Activated gamma-delta T cell treated with Interleukin-2 at 50 U/mL for 16 hours (primary cell): Measurements from ENCODE around the gene ZNF319.

Experiments used
- DNase-seq: peaks from one replicate; pipeline ENCODE4 v3.0.0-alpha.2; 2020

Gene ZNF319

DNA sequence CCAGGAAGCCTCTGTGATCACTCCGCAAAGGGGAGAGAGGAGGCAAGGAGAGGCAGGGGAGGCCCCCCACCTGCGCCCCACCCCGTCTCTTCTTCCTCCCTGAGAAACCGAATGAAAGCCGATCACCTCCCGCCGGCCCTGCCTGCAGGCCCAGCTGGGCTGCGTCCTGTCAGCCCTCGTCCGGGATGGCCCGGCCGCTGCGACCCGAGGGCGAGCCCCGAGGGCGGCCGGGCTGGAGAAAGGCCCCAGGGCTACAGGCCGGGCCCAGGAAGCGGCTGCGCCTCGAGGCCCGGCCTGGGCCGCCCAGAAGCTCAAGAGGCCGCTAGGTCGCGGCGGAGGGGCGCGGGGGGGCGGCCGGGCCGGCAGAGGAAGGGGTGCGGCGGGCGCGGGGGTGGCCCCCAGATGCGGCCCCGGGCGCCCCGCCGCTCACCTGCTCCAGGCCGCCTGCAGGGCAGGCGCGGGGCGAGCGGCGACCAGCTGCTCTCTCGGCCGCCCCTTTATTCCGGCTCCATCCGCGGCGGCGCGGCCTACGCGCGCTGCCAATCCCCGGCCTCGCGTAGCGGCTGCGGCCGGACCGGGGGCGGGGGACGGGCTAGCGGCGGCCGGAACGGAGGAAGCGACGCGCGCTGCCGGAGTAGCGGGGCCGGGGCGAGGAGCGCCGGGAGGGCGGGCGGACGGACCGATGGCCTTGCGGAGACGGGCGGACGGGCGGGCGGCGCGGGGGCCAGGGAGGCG, at the start of gene ZNF319:
Gene ZNF319 (minus strand): TSS at position 702 of the 735 bp plus-strand sequence. CDS start 2,407 bp downstream, outside the sequence.
- peak; percentile 19 for DNase-seq

DNA sequence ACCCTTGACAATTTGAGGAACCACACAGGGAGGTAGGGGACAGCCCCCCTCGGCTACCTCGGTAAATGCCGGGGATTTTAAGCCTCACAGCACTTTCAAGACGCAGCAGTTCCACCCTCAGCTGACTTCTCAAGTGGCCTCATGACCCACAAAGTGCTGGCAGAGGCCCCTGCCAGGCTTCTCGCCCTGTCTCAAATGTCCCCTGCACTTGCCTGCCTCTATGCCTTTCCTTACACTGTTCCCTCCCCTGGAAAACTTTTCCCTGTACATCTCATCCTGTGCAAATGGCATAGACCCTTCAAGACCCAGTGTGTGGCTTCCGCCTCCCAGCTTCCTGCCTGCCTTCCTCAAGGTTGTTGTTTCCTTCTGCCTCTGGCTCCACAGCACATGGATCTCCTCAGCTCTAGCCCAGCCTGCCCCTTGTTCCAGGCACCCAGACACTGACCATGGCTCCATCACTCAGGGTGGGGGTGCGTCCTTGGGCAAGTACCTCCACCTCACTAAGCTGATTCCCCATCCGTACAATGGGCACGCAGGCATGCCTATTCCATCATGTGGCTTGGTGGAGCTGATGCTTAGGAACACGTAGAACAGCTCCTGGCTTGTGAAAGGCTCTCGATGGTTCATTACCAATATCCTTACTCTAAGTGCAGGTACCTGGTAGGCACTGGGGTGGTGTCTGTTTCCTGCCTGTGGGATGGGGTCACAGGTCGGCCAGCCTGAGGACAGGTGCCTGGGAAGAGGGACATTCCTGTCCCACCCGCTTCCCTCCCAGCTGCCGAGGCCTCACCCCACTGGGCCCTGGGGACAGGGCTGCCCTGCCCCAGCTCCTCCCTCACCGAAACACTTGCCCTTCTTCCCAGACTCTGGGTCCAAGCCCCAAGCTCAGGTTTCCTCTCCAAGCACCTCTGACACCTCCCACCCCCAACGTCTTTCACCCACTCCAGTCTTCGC, 49.0 kb upstream of the ZNF319 start:
- no peak for DNase-seq

DNA sequence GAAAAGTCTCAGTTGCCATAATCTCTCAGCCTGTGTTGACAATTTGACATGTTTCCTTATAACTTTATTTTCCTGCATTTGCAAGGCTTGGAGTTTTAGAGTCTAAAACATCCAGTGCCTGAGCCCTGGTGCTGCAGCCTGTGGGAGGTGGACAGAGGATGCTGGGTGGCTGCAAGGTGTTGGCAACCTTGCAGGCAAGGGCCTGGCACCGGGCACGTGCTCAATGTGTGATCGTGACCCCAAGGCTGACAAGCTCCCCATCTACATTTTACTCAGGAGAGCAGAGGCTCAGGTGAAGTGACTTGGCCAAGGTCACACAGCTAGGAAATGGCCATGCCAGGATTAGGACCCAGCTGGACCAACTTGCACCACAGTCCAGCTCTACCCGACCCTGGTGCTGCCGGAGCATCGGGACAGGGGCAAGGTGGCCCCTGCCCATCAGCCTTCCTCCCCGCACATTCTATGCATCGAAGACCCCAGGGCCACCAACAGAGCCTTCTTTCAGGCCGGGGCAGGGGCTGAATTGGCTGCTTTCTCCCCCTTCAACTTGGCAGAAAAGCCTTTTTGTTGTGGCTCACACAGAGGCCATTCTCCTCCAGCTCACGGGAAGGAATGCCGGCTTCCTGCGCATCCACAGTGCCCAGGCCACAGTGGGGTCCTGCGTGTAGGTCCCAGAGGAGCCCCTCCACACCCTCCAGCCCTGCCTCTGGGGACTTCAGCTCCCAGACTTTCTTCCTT, 48.2 kb upstream of the ZNF319 start:
- DNase-seq: no peak

- DNase-seq: no peak
Measured at GRCh38 chr16:58047557-58048348, 47.3 kb upstream of the ZNF319 start.

DNA sequence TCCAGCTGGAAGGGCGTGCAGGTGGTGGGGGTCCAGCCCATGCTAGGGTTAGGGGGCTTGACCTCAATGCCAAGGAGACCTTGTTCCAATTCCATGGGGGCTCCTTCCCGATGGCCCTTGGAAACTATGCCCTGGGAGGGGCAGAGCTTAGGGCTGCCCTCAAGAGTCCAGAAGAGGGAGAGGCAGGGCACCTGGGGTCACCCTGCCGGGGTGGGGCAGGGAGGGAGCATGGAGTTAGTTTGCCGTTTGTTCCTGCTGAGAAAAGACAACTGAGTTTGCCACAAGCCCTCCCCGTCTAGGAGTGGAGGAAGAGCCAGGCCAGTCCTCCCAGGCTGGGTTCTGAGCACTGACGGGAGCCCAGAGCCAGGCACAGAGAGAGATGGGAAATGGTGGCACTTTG, 46.5 kb upstream of the ZNF319 start:
- no peak for DNase-seq

DNA sequence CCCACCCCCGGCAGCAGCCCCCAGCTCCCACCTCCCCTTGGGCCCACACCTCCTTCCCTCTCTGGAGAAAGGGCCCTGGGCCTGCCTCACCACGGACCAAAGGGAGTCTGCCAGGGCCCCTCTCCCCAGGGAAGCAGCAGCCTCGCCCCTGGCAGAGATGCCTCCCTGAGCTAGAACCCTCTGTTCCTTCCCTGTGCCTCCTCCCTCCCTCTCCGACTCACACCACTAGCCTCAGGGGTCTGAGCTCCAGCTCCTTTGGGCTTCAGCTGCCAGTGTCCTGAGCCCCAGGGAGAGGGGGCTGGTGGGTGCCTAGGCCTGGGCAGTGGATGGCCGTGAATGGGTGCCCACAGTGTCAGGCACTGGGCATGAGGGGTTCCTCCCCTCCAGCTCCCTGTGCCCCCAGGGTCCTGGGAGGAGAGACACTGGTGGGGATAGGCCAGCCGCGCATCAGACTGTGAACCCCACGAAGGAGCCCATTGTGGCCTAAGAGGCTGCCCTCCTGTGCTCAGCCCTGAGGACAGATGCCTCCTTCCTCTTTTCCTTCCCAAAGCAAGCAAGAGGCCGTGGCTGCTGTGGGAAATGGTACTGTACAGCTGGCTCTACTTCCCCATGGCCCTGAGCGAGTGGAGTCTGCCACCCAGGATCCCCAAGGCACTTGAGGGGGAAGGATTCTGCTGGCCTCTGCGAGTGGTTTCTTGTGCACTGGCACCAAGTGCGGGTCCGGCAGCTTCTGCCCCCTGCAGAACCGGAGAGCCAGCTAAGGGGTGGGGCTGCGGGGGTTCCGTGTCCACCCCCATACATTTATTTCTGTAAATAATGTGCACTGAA, 45.8 kb upstream of the ZNF319 start:
- no peak for DNase-seq

DNA sequence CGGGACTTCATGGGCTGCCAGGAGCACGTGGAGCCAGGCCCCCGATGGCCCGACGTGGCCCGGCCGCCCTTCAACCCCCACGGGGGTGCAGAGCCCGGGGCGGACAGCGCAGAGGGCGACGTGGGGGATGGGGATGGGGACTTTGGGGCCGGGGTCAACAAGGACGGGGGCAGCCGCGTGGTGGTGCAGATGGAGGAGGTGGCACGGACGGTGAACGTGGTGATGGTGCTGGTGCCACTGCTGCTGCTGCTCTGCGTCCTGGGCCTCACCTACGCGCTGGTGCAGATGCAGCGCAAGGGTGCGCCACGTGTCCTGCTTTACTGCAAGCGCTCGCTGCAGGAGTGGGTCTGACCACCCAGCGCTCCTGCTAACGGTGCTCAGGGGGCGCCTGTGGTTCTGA, 44.6 kb upstream of the ZNF319 start:
- DNase-seq: no peak

DNA sequence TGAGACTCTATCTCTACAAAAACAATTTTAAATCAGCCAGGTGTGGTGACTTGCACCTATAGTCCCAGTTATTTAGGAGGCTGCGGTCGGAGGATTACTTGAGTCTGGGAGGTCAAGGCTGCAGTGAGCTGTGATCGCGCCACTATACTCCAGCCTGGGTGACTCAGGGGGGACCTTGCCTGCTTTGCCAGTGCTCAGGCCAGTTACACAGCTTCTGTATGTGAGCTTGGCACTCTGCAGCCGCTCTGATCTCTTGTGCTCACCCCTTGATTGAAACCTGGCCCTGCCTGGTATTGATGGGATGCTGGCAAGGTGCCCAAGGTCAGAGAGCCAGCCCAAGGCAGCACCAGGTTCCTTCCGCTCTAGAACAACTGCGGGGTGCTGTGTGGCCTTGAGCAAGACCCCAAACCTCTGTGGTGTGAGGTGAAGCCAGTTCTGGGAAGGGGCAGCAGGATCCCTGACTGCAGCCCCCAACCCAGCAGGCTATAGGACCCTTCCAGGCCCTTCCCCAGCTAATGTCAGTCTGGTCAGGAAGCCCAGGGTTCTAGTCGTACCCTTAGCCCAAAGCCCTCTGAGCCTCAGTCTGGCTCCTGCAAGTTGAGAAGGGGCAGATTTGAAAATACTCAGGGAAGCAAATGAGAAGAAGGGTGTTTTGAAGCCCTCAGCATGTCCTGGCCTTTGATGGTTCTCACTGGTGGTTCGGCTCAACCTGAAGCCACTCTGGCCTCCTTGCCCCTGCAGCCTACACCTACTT, 44.0 kb upstream of the ZNF319 start:
- no peak for DNase-seq

DNA sequence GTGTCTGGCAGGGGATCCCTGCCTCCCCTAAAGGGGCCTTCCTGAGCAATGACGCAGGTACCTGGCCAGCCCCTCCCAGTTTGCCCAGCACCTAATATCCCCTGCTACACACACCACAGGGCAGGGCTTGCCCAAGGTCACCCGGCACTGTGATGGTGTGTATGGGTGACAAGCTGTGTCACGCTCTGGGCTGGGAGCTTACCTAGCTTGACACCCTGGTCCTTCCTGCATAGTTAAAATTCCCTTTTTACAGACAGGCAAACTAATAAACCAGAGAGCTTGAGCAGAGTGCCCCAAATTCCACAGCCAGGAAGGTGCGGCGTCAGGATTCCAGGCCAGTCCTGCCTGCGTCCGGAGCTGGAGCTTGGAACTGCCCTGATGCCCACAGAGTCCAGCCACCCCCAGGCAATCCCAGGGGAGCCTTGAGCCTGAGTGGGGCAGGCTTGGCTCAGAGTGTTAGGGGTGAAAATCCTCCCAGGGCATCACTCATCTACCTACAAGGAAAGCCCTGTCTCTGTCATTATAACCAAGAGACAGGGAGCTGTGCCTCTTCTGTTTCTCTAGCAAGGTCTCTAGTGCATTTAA, 43.2 kb upstream of the ZNF319 start:
- no peak for DNase-seq

GRCh38 chr16:58042886-58043515, 42.5 kb upstream of the ZNF319 start:
- no peak for DNase-seq

GRCh38 chr16:58042001-58042885, 41.8 kb upstream of the ZNF319 start:
- no peak for DNase-seq

DNA sequence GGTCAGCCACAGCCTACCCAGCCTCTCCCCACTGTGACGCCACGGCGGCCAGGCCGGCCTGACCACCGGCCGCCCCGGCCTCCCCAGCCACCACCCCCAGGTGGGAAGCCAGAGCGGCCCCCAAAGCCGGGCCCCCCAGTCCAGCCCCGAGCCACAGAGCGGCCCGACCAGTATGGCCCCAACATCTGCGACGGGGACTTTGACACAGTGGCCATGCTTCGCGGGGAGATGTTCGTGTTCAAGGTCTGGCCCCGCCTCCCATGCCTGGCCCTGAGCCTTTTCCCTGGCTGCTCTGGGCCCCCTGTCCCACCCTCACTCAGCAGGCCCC, 41.1 kb upstream of the ZNF319 start:
- no peak for DNase-seq

GRCh38 chr16:58040945-58041627, 40.6 kb upstream of the ZNF319 start:
- DNase-seq: no peak

DNA sequence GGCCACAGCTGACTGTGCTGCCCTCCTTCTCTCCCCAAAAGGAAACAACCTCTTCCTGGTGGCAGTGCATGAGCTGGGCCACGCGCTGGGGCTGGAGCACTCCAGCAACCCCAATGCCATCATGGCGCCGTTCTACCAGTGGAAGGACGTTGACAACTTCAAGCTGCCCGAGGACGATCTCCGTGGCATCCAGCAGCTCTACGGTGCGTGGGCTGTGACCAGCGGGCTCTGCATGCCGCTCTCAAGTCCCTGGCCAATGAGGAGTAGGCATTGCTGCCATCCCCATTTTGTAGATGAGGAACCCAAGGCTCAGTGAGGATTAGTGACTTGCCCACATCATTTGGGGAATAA, 40.0 kb upstream of the ZNF319 start:
- DNase-seq: no peak

- no peak for DNase-seq
Measured at GRCh38 chr16:58039829-58040495, 39.5 kb upstream of the ZNF319 start.

- no peak for DNase-seq
Measured at GRCh38 chr16:58038219-58038641, 37.8 kb upstream of the ZNF319 start.

- DNase-seq: no peak
Measured at GRCh38 chr16:58037365-58038057, 37.0 kb upstream of the ZNF319 start.
